ENCODE results near the gene OR10G2.
"Not testable (repeated sequence)": the region's sequence is repeated elsewhere in the genome, so short reads cannot be mapped to it uniquely, and the experiment has no call there.

OR10G2 gene

GRCh38 chr14:21647380-21647779, 12.6 kb upstream of the OR10G2 start:
- Histone ChIP-seq H3K4me3 (ENCODE audit: low read depth, low read length) (no peak overlapping the region), H3K27ac (no peak overlapping the region), H3K36me3 (replicated peaks) (no peaks in the 10 kb centered on the region), H3K27me3 (replicated peaks) (no peaks in the 10 kb centered on the region)
- peak; percentile 63 for DNase-seq
- in situ Hi-C loops (cut with HindIII; ENCODE audit: low pct_ligation_motif_present, low sequenced_read_pairs): no loop called here
- TF ChIP-seq CTCF (IDR thresholded peaks at IDR 0.05; ENCODE audit: low read depth, low read length, missing control alignments): no peak

GRCh38 chr14:21643407-21643806, 8.7 kb upstream of the OR10G2 start:
- H3K27me3 ChIP-seq (replicated peaks): no peaks in the 10 kb centered on the region
- in situ Hi-C loops (cut with HindIII; ENCODE audit: low pct_ligation_motif_present, low sequenced_read_pairs): no loop called here
- no peak overlapping the region for H3K27ac ChIP-seq
- no peak overlapping the region for H3K4me3 ChIP-seq (ENCODE audit: low read depth, low read length)
- DNase-seq: no peak
- H3K36me3 ChIP-seq (replicated peaks): no peaks in the 10 kb centered on the region
- no peak for TF ChIP-seq CTCF (IDR thresholded peaks at IDR 0.05; ENCODE audit: low read depth, low read length, missing control alignments)

GRCh38 chr14:21642683-21643082, 7.9 kb upstream of the OR10G2 start:
- no peak for DNase-seq
- Histone ChIP-seq H3K27me3 (replicated peaks) (no peaks in the 10 kb centered on the region), H3K36me3 (replicated peaks) (no peaks in the 10 kb centered on the region), H3K27ac (no peak overlapping the region), H3K4me3 (ENCODE audit: low read depth, low read length) (no peak overlapping the region)
- in situ Hi-C loops (cut with HindIII; ENCODE audit: low pct_ligation_motif_present, low sequenced_read_pairs): no loop called here
- TF ChIP-seq CTCF (IDR thresholded peaks at IDR 0.05; ENCODE audit: low read depth, low read length, missing control alignments): no peak

GRCh38 chr14:21631084-21631483, 3.7 kb downstream of the OR10G2 start:
- DNase-seq: no peak
- H3K36me3 ChIP-seq (replicated peaks): no peaks in the 10 kb centered on the region
- no peak overlapping the region for H3K27ac ChIP-seq
- H3K27me3 ChIP-seq (replicated peaks): no peaks in the 10 kb centered on the region
- in situ Hi-C loops (cut with HindIII; ENCODE audit: low pct_ligation_motif_present, low sequenced_read_pairs): no loop called here
- H3K4me3 ChIP-seq (ENCODE audit: low read depth, low read length): no peak overlapping the region
- TF ChIP-seq CTCF (IDR thresholded peaks at IDR 0.05; ENCODE audit: low read depth, low read length, missing control alignments): no peak

- DNase-seq; H3K4me3 ChIP-seq (ENCODE audit: low read depth, low read length); in situ Hi-C loops (cut with HindIII; ENCODE audit: low pct_ligation_motif_present, low sequenced_read_pairs); H3K27me3 ChIP-seq (replicated peaks); H3K36me3 ChIP-seq (replicated peaks); H3K27ac ChIP-seq: not testable (repeated sequence)
Observed at GRCh38 chr14:21630503-21630902, 4.2 kb downstream of the OR10G2 start.

GRCh38 chr14:21626491-21627230, 8.1 kb downstream of the OR10G2 start:
- Histone ChIP-seq H3K27me3 (replicated peaks) (no peaks in the 10 kb centered on the region), H3K36me3 (replicated peaks) (no peaks in the 10 kb centered on the region), H3K27ac (no peak overlapping the region), H3K4me3 (ENCODE audit: low read depth, low read length) (no peak overlapping the region)
- in situ Hi-C loops (cut with HindIII; ENCODE audit: low pct_ligation_motif_present, low sequenced_read_pairs): no loop called here
- DNase-seq: peak; percentile 33
- no peak for TF ChIP-seq CTCF (IDR thresholded peaks at IDR 0.05; ENCODE audit: low read depth, low read length, missing control alignments)
